GM13977 (cell line): ENCODE data around the gene EDDM13.
A peak's percentile ranks its signal among the peaks of the same experiment; 100 is the strongest.
"Not testable (repeated sequence)": the region's sequence is repeated elsewhere in the genome, so short reads cannot be mapped to it uniquely, and the experiment has no call there.

ENCODE experiments used
- DNase-seq: peaks from one replicate; pipeline ENCODE4 v3.0.0; 2012; ENCODE audit warnings: low spot score
- in situ Hi-C: fragments of 300-500 bp; cut with MboI; formaldehyde crosslinking; loops from one replicate; pipeline ENCODE4 v1.12.0; 2022; ENCODE audit warnings: low sequenced_read_pairs, low pct_unique_long_range_greater_than_20kb, mixed read lengths, inconsistent platforms; ENCODE audit not compliant: unreplicated experiment
- TF ChIP-seq, protein P1 (sequence below): IDR thresholded peaks from 2 replicates; pipeline ENCODE4 v1.5.1; 2012; ENCODE audit warnings: mild to moderate bottlenecking, control low read depth; ENCODE audit not compliant: insufficient read depth; ENCODE audit errors: extremely low read depth, missing control alignments

The EDDM13 gene

GRCh38 chr19:56306016-56306415, 33.5 kb downstream of the EDDM13 start:
- DNase-seq, result no peak
- in situ Hi-C loops, result loop anchor here (25.0 kb wide), 1 partner anchor 619 kb away; the partner anchor contains the start of gene EPN1
- TF ChIP-seq, protein P1, sequence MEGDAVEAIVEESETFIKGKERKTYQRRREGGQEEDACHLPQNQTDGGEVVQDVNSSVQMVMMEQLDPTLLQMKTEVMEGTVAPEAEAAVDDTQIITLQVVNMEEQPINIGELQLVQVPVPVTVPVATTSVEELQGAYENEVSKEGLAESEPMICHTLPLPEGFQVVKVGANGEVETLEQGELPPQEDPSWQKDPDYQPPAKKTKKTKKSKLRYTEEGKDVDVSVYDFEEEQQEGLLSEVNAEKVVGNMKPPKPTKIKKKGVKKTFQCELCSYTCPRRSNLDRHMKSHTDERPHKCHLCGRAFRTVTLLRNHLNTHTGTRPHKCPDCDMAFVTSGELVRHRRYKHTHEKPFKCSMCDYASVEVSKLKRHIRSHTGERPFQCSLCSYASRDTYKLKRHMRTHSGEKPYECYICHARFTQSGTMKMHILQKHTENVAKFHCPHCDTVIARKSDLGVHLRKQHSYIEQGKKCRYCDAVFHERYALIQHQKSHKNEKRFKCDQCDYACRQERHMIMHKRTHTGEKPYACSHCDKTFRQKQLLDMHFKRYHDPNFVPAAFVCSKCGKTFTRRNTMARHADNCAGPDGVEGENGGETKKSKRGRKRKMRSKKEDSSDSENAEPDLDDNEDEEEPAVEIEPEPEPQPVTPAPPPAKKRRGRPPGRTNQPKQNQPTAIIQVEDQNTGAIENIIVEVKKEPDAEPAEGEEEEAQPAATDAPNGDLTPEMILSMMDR, result no peak

GRCh38 chr19:56307062-56307461, 34.5 kb downstream of the EDDM13 start:
- DNase-seq, result not testable (repeated sequence)
- in situ Hi-C loops, result loop anchor here (25.0 kb wide), 1 partner anchor 620 kb away; the partner anchor contains the start of gene EPN1

- in situ Hi-C loops, result loop anchor here (25.0 kb wide), 1 partner anchor 621 kb away; the partner anchor contains the start of gene EPN1
- no peak for DNase-seq
- TF ChIP-seq, protein P1, result no peak
These were observed 36.2 kb downstream of the EDDM13 start for GRCh38 chr19:56308792-56309191.

DNA sequence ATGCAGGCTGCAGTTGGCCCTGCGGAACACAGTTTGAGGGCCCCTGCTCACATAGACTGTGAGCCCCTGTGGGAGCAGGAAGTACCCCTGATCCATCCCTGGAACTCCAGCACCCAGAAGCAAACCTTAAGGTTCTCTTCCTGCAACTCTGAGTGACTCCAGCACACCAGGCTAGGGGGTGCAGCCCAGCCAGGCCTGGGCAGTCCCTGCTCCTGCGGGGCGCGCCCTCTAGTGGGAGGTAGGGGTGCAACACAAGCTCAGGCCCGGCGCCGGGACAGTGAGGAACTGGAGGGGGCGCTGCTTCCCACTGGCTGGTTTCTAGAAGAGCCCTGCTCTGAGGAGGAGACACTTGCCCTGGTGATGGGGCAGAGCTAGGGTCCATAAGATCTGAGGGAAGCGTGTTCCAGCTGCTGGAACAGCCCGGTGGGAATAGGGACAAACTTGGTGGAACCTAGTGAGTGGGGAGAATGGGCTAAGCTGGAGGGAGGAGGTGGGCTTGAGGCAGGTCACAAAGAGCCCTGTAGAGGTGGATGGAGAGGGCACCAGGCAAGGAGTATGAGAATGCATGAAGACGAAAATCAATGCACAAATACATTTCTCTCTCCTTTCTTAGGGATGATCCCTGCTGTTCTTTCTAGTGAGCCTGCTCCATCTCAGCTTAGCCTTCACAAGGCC, 37.1 kb downstream of the EDDM13 start:
- peak; percentile 40 for DNase-seq
- in situ Hi-C loops, result loop anchor here (25.0 kb wide), 1 partner anchor 622 kb away; the partner anchor contains the start of gene EPN1

GRCh38 chr19:56310462-56310861, 37.9 kb downstream of the EDDM13 start:
- no peak for DNase-seq
- in situ Hi-C loops, result loop anchor here (25.0 kb wide), 1 partner anchor 623 kb away; the partner anchor contains the start of gene EPN1
- TF ChIP-seq, protein P1, result no peak

More for the DNA sequence above, 37.1 kb downstream of the EDDM13 start:
- TF ChIP-seq, protein P1, result peak; percentile 93

DNA sequence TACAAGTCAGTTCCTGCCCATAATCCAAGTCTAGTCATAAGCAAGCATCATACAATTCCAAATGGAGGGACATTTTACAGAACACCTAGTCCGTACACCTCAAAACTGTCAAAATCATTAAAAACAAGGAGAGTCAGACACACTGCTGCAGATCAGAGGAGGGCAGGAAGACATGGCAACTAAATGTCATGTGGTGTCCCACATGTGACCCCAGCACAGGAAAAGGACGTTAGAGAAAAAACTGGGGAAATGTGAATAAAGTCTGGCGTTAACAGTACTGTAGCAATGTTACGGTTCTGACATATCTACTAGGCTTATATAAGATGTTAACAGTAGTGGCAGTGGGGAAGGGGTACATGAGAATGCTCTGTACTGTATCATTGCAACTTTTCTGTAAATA, 39.8 kb downstream of the EDDM13 start:
- in situ Hi-C loops, result loop anchor here (25.0 kb wide), 1 partner anchor 625 kb away; the partner anchor contains the start of gene EPN1
- DNase-seq, result no peak
- TF ChIP-seq, protein P1, result no peak

DNA sequence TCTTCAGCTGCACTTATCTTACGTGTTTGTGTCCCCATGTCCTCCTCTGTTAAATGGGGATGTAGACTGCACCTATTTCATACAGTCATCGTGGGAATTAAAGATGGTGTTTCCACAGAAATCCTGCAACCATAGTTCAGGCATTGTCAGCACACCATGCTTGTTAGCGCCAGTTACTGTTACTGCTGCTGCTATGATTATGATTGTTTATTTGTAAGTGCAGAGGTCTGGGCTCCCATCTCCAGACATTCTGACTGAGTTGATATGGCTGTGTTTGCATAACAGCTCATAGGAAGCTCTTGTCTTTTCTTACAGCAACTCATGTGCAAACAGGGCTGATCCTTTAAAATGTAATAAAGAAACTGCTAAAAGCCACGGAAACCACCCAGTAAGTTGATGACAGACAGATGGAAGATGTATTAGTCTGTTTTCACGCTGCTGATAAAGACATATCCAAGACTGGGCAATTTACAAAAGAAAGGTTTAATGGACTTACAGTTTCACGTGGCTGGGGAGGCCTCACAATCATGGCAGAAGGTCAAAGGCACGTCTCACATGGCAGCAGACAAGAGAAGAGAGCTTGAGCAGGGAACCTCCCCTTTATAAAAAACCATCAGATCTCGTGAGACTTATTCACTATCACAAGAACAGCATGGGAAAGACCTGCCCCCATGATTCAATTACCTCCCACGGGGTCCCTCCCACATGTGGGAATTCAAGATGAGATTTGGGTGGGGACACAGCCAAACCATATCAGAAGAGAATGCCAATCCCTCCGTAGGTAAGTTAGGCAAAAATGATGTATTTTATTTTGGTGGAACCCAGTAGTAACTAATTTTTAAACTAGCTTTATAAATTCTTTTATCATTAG, 40.5 kb downstream of the EDDM13 start:
- no peak for DNase-seq
- in situ Hi-C loops, result loop anchor here (25.0 kb wide), 1 partner anchor 626 kb away; the partner anchor contains the start of gene EPN1
- TF ChIP-seq, protein P1, result no peak
